NCI-H1436 (cell line): ENCODE measurements around the gene CD2BP2.
"Not testable (repeated sequence)": the region's sequence is repeated elsewhere in the genome, so short reads cannot be mapped to it uniquely, and the experiment has no call there.

Experiments
- DNase-seq: peaks from one replicate; lab custom pipeline; 2025; lab: John Stamatoyannopoulos, UW

CD2BP2 gene

DNA sequence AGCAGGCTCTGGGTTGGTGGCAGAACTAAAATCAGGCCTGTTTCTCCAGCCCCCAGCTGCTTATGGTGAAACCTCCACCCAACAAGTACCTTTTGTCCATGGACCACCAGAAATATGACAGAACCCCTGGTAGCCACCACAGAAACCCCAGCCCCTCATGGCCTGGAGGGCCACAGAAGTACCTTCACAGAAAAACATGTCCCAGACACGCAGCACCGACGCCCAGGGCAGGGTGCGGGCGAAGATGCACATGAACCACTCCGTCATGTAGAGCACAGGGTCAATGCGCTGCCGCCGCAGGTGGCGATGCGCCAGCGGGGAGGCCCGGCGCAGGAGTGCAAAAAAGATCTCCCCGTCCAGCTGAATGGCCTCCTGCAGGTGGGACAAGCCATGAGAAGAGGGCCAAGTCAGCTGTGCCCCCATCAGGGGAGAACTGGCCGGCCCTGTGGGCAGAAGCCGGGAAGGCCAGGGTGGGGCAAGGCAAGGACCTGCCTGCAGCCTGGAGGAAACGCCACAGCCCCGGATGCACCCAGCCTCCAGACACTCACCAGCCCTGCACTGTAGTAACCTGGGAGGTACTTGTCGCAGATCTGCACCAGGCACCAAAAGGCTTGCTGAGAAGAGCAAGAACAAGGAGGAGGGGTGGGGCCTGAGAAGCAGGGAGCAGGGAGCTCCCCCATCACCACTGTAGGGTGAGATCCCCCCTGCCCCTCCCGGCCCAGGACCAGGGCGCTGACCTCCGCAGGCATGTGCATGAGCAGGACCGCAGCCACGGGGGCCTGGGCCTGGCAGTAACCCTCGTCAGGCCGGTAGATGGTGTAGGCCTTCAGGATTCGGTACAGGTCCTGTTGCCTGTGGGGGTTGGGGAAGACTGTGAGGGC lies 4.1 kb upstream of the CD2BP2 start:
- no peak for DNase-seq

- no peak for DNase-seq
Observed at GRCh38 chr16:30358577-30358936, 3.4 kb upstream of the CD2BP2 start.

GRCh38 chr16:30357715-30358576 lies 2.8 kb upstream of the CD2BP2 start:
- no peak for DNase-seq

GRCh38 chr16:30357085-30357714 lies 2.1 kb upstream of the CD2BP2 start:
- DNase-seq, result no peak

DNA sequence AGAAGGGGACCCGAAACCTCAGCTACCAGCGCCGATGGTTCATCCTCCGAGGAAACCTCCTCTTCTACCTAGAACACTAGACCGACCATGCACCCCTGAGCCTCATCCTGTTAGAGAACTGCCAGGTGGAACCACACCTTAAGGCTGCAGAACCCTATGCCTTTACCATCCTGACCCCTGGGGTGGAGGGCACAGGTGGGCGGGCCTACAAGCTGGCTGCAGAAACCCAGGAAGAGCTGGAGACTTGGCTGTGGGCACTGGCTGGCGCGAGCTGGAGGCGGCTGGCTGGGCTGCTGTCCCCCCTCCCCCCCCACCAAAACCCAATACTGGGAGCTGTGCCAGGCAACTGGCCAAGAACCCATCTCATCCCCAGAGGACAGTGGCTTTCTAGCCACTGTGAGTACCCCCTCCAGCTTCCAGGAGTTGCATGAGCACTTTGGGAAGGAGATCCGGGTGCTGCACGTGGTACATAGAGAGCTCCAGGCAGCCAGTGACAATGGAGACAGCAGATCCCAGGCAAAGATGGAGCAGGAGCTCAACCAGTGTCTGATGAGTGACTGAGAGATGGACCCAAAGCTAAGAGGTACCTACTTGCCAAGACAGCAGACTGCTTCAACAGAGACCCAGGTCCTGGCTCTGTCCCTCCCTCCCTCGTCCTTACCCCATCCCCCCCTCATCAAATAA lies 1.4 kb upstream of the CD2BP2 start:
- no peak for DNase-seq

GRCh38 chr16:30355954-30356308 lies 823 bp upstream of the CD2BP2 start:
- DNase-seq, result no peak

DNA sequence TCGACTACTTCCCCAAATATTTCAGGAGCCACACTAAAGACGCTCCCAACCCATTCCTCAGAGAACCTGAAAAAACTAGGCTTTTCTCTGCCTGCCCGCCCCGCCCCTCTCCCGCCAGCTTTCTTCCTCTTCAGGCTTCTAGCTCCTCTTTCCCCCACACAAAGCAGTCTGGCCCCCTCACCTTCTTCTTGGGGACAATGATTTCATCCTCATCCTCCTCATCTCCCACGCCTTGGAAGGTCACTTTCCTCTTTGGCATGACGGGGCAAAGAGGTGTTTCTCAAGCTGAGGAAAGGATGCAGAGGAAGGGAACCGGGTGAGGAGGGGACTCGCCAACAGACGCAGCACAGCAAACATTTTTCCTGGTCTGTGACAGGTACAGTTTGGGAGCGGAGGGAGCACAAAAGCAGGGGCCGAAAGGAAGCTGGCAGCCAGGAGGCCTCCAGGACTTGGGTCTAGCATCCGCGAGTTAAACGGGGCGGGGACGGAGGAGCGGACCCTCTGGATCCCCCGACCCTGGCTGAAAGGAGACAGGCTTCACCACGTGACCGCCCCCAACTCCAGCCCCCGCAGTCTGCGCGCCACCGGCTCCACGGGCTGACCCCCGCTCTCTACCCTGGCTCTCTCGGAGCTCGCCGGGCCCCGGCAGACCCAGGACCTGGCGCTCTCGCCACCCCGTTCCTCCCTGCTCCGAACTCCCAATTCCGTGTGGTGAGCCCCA lies 525 bp downstream of the CD2BP2 start:
- no peak for DNase-seq

DNA sequence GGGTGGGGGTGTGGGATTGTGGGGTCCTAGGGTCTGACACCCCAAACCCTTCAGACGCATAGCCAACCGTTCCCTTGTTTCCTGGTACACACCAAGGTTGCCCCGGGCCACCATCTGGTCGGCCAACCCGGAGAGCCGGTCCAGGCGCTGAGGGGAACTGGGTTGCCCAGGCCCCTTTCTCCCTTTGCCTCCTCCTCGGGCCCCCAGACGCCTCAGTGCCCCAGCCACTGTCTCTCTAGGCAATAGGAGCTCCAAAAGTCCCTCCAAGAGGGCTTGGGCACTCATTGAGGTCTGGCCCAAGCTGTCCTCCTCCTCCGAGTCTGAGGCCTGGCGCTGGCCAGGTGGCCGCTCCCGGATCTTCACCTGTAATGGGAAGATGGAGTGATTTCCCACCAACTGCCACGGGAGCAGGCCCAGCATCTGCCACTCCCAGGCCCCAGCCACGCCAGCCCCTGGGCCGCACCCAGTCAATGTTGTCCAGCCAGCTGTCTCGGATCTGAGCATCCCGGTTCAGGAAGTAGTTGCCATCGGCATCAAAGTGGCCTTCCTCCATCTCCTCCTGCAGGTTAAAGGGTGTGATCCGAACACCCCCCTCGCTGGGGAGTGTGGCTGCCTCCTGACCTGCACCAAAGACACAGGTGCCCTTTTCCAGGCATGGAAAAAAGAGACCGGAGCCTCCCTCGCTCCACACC lies 1.5 kb downstream of the CD2BP2 start:
- DNase-seq, result no peak

DNA sequence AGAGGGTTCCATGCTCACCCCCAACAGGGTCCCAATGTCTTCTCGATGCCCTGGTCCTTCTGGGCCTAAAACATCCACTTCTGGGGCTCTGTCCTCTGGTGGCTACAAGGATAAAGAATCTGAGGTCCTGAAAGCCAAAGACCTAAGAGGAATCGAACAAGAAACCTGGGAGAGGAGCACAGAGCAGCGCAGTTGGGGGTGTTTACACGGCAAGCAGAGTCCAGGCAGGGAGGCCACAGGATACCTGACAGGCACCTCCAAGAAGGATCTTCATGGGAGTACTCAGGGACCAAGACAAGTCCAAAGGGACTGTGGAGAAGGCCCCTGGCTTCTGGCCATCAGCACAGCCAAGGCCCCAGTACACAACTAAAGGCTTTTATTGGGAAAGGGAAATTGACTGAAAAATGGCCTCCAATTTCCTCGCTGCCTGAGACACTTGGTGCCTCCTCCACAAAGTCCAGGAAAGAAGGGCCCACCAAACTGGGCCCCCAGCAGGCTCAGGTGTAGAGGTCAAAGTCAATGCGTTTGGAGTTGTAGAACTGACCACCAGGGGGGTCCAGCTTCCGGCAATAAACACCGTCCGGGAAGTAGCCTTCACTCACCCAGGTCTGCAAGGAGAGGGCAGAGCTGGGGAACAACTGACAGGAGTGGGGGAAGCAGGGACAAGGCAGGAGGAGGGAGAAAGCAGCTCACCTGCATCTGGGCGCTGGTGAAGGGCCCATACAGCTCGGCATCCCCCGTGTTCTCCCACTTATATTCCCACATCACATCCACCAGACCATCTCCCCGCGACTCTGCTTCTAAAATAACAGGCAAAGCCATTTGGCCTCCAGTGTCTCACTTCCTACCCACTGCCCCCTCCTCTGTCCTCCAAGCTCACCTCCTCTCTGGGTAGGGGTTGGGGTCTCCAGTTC lies 2.4 kb downstream of the CD2BP2 start:
- no peak for DNase-seq

DNA sequence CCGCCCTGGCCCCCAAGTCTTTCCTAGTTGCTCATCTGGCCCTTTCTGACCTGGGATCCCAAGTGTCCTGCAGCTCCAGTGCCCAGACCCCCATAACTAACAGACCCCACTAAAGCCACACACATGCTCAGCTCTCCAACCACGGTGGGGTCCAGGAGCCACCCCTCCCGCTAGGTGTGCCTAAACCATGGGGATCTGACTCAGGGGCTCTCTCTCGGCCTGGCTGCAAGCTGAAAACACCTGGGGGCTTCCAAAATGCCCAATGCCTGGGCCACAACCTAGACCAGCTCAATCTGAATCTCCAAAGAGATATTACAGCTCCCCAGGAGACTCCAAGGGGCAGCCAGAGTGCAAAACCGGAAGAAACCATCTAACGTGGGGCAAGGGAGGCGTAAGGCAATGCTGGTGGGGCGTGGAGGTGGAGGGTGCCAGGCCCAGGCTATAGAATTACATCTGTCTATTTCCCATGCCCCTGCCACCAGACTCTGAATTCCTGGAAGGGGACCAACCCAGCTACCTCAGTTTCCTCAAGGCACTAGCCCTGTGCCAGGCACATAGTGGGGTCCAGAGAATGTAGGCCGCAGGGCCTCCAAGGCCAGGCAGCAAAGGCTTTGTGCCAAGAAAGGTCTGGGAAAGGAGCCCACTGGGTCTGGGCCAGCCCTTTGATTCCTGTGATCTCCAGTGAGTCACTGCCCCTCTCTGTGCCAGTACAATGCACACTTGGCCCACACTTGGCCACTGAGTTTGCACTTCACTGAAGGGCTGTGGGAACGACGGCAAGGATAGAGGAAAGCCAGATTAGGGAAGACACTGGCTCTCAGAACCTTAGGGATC lies 3.3 kb downstream of the CD2BP2 start:
- no peak for DNase-seq

GRCh38 chr16:30351001-30351441 lies 4.1 kb downstream of the CD2BP2 start:
- no peak for DNase-seq

DNA sequence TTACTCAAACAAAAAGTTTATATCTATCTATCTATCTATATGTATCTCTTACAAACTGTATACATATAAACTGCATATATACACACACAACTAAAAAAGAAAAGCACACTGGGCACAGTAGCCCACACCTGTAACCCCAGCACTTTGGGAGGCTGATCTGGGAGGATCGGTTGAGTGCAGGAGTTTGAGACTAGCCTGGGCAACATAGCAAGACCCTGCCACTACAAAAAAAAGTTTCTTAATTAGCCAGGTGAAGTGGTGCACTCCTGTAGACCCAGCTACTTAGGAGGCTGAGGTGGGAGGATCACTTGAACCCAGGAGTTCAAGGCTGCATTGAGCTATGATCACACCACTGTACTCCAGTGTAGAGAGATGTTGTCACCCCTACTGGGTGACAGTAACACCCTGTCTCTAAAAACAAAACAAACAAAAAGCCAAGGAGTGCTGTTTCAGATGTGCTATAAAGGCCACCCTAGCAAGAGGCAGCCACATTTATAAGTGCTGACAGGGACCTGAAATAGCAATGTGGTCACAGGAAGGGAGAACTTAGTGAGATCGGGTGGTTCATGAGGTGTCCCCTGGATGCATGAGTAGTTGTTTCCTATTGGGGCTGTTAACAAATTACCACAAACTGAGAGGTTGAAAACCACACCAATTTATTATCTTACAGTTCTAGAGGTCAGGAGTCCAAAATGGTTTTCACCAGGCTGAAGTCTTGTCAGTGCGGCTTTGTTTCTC lies 4.8 kb downstream of the CD2BP2 start:
- DNase-seq, result no peak

DNA sequence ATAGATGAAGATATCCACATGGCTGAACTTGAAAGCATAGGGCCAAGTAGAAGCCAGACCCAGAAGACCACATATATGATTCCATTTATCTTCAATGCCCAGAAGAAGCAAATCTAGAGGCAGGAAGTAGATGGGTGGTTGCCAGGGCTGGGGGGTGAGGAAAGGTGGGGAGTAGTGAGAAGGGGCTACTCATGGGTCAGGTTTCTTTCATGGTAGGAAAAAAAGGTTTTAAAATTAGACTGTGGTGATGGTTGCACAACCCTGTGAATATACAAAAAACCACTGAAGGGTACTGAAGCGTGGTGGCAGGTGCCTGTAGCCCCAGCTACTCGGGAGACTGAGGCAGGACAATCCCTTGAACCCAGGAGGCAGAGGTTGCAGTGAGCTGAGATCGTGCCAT lies 5.4 kb downstream of the CD2BP2 start:
- DNase-seq, result no peak

GRCh38 chr16:30348929-30349328 lies 6.2 kb downstream of the CD2BP2 start:
- DNase-seq, result no peak

GRCh38 chr16:30348113-30348512 lies 7.0 kb downstream of the CD2BP2 start:
- DNase-seq, result no peak

- DNase-seq, result no peak
Observed at GRCh38 chr16:30346286-30346685, 8.8 kb downstream of the CD2BP2 start.

- DNase-seq, result not testable (repeated sequence)
Observed at GRCh38 chr16:30343491-30343820, 11.7 kb downstream of the CD2BP2 start.

- DNase-seq, result no peak
Observed at GRCh38 chr16:30342751-30343490, 12.2 kb downstream of the CD2BP2 start.
